ENCODE results near the gene SRI.

- TF ChIP-seq, protein P1, sequence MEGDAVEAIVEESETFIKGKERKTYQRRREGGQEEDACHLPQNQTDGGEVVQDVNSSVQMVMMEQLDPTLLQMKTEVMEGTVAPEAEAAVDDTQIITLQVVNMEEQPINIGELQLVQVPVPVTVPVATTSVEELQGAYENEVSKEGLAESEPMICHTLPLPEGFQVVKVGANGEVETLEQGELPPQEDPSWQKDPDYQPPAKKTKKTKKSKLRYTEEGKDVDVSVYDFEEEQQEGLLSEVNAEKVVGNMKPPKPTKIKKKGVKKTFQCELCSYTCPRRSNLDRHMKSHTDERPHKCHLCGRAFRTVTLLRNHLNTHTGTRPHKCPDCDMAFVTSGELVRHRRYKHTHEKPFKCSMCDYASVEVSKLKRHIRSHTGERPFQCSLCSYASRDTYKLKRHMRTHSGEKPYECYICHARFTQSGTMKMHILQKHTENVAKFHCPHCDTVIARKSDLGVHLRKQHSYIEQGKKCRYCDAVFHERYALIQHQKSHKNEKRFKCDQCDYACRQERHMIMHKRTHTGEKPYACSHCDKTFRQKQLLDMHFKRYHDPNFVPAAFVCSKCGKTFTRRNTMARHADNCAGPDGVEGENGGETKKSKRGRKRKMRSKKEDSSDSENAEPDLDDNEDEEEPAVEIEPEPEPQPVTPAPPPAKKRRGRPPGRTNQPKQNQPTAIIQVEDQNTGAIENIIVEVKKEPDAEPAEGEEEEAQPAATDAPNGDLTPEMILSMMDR (conservative IDR thresholded peaks at IDR 0.05), result no peak
- no peak for TF ChIP-seq EZH2 (IDR thresholded peaks at IDR 0.05; ENCODE audit: low read depth)
These were observed 15.2 kb downstream of the SRI start for GRCh38 chr7:88204525-88205110.

Measured in PC-9 (cell line).